Upper lobe of left lung (tissue), 6 donors: ENCODE data around the gene CCSER2. TPM values are rescaled to one million over a fixed set of nuclear protein-coding genes. Genes with fewer than 3 reads are reported as not detected.

Experiments
- ATAC-seq, 2 donors: fragments of 200-7000 bp; cut with Tn5 transposase; one replicate each; pipeline ENCODE4 v1.9.1; 2022; ENCODE audit warnings: mild to moderate bottlenecking in 2 of 2, moderate library complexity in 2 of 2; ENCODE audit not compliant: low FRiP score in 2 of 2
- DNase-seq, 2 donors: peaks; one replicate each; pipeline ENCODE4 v3.0.0-alpha.2; 2019 to 2020
- H3K27ac ChIP-seq, 4 donors: fragments of 200-600 bp; sonication (generic); one replicate each; pipeline ENCODE4 v1.5.1; 2016 to 2019
- H3K27me3 ChIP-seq, 4 donors: fragments of 200-600 bp; sonication (generic); one replicate each; pipeline ENCODE4 v1.5.1; 2017 to 2019
- H3K36me3 ChIP-seq, 4 donors: fragments of 200-600 bp; sonication (generic); one replicate each; pipeline ENCODE4 v1.5.1; 2016 to 2019
- H3K4me1 ChIP-seq, 4 donors: fragments of 200-600 bp; sonication (generic); one replicate each; pipeline ENCODE4 v1.5.1; 2018 to 2019
- H3K4me3 ChIP-seq, 4 donors: fragments of 200-600 bp; sonication (generic); one replicate each; pipeline ENCODE4 v1.5.1; 2017 to 2019; ENCODE audit warnings: mild to moderate bottlenecking in 2 of 4, moderate library complexity in 1 of 4
- H3K9me3 ChIP-seq, 4 donors: fragments of 200-600 bp; sonication (generic); one replicate each; pipeline ENCODE4 v1.5.1; 2018 to 2019
- EP300 ChIP-seq, 4 donors: sonication (generic); formaldehyde crosslinking; IDR thresholded peaks; one replicate each; pipeline ENCODE4 v1.5.1; 2017; ENCODE audit warnings: antibody characterized with exemption in 4 of 4, control low read depth in 2 of 4
- POLR2A ChIP-seq, 4 donors: fragments of 450-650 bp; IDR thresholded peaks; one replicate each; pipeline ENCODE4 v1.5.1; 2016 to 2017; ENCODE audit warnings: antibody characterized with exemption in 4 of 4, mild to moderate bottlenecking in 2 of 4
- POLR2AphosphoS5 ChIP-seq, 2 donors: sonication (generic); formaldehyde crosslinking; IDR thresholded peaks; one replicate each; pipeline ENCODE4 v1.5.1; 2017; ENCODE audit warnings: antibody characterized with exemption in 2 of 2
- WGBS, 2 donors: methylation state at CpG; one replicate each; pipeline ENCODE4 v1.1.5; 2017 to 2018; 5-methylcytosine and 5-hydroxymethylcytosine counted together
- total RNA-seq, 6 donors: library from RNA; depleted of rRNA in 4 of 6; stranded (reverse); fragments of >200 nt in 4 of 6; gene quantifications; one replicate each; pipeline versions ENCODE4 v1.1.0 to v1.2.1, GENCODE V29; 2016 to 2021
- TF ChIP-seq, protein P1 (sequence below), 6 experiments: fragments of 450-650 bp in 4 of 6; fragments of 200-600 bp in 2 of 6; sonication (generic) in 2 of 6; IDR thresholded peaks; one replicate each; pipeline ENCODE4 v1.5.1; 2016 to 2019; ENCODE audit warnings: antibody characterized with exemption in 6 of 6
- donor health status: DM: no; HTN: no; CAD: no; lungs with moderate emphysema.
- donor health status: DM: no; HTN: yes; CAD: no; lungs with severe emphysema.

Gene CCSER2
- total RNA-seq, 6 donors from 2014 or later, result 28.7 to 78.9 (median 52.6) TPM

- H3K27me3 ChIP-seq, result no peaks in the 10 kb centered on the region
- peak overlapping the region; percentile 88 to 99 (median 96) for H3K27ac ChIP-seq
- WGBS, 2 donors, result 71 to 73% methylated on average over 7 of the region's 7 CpGs
- H3K4me3 ChIP-seq, result peak overlapping the region in 3 of 4 donors; percentile 85 to 96 (median 96)
- H3K4me1 ChIP-seq, result peaks cover 21 to 57% (median 27%) of the 10 kb centered on the region in 4 donors
- H3K9me3 ChIP-seq, result no peaks in the 10 kb centered on the region
- no peaks in the 10 kb centered on the region for H3K36me3 ChIP-seq
- no peak for ATAC-seq
- TF ChIP-seq, protein P1, sequence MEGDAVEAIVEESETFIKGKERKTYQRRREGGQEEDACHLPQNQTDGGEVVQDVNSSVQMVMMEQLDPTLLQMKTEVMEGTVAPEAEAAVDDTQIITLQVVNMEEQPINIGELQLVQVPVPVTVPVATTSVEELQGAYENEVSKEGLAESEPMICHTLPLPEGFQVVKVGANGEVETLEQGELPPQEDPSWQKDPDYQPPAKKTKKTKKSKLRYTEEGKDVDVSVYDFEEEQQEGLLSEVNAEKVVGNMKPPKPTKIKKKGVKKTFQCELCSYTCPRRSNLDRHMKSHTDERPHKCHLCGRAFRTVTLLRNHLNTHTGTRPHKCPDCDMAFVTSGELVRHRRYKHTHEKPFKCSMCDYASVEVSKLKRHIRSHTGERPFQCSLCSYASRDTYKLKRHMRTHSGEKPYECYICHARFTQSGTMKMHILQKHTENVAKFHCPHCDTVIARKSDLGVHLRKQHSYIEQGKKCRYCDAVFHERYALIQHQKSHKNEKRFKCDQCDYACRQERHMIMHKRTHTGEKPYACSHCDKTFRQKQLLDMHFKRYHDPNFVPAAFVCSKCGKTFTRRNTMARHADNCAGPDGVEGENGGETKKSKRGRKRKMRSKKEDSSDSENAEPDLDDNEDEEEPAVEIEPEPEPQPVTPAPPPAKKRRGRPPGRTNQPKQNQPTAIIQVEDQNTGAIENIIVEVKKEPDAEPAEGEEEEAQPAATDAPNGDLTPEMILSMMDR (IDR thresholded peaks at IDR 0.05), result no peak
- peak in 1 of 4 donors; percentile 40 for TF ChIP-seq POLR2A (IDR thresholded peaks at IDR 0.05)
- DNase-seq, result no peak
Observed at GRCh38 chr10:84329986-84330651, 1.7 kb downstream of the CCSER2 start.

DNA sequence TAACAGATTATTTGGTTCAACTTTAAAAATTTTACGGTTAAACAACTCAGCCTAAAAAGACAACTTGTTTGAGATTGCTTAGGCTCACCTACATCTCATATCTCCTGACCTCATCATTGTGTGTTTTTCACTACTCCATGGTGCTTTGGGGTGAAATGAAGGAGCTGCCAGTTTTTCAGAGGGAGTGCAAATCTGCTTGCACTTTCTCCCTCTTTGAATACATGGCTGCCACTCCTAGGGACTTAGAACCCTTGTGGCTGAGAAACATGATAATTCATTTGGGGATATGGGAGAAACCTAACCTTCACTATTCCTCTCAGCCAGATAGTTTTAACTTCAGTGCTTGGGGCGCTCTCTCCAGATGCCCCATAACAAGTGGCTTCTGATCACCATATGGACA lies 2.7 kb downstream of the CCSER2 start:
- Histone ChIP-seq H3K27ac (peak overlapping the region in 2 of 4 donors; percentile 44 to 88), H3K9me3 (no peaks in the 10 kb centered on the region), H3K4me3 (no peak overlapping the region), H3K36me3 (no peaks in the 10 kb centered on the region), H3K4me1 (peaks cover 30 to 64% (median 33%) of the 10 kb centered on the region in 4 donors), H3K27me3 (no peaks in the 10 kb centered on the region)
- 96 to 97% methylated on average over 2 of the region's 2 CpGs for WGBS, 2 donors
- TF ChIP-seq EP300 (IDR thresholded peaks at IDR 0.05) (no peak), POLR2A (IDR thresholded peaks at IDR 0.05) (no peak), POLR2AphosphoS5 (IDR thresholded peaks at IDR 0.05) (no peak)
- TF ChIP-seq, protein P1 (IDR thresholded peaks at IDR 0.05), result no peak
- ATAC-seq (no peak), DNase-seq (no peak)

DNA sequence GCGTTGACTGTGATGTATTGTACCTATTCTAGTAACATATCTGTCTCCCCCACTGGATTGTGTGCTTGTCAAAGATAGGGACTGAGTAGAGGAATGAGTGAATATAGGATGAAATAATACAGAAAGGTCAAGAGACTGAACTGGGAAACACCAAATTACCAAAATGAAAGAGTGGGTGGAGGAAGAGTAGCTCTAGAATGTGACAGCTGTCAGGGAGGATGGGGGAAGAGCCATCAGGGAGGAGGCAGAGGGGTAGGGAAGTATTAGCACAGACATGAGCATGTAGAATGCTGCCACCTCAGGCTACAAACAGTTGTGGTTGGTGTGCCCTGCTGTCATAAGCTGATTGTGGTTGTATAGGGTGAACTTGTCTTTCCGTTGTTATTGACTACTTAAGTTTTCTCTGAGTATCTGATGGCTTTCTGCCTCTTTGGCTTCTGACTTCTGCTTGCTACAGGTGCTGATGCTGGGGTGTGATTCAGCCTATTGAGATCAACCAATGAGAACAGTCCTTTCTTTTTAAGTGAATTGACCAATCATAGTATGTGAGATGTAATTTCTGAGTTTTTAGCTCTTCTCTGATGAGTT lies 5.6 kb downstream of the CCSER2 start:
- no peak overlapping the region for H3K4me3 ChIP-seq
- no peaks in the 10 kb centered on the region for H3K27me3 ChIP-seq
- no peaks in the 10 kb centered on the region for H3K36me3 ChIP-seq
- H3K4me1 ChIP-seq, result peaks cover 46 to 85% (median 50%) of the 10 kb centered on the region in 4 donors
- peak in 1 of 2 donors; percentile 67 for ATAC-seq
- 69 to 72% methylated on average over 2 of the region's 2 CpGs for WGBS, 2 donors
- H3K9me3 ChIP-seq, result no peaks in the 10 kb centered on the region
- TF ChIP-seq, protein P1 (IDR thresholded peaks at IDR 0.05), result no peak
- TF ChIP-seq POLR2A (IDR thresholded peaks at IDR 0.05), result peak in 1 of 4 donors; percentile 18
- H3K27ac ChIP-seq, result peak overlapping the region in 1 of 4 donors; percentile 12
- no peak for DNase-seq

- H3K4me3 ChIP-seq, result no peak overlapping the region
- ATAC-seq (no peak), DNase-seq (no peak)
- H3K36me3 ChIP-seq, result no peaks in the 10 kb centered on the region
- H3K9me3 ChIP-seq, result no peaks in the 10 kb centered on the region
- H3K27me3 ChIP-seq, result no peaks in the 10 kb centered on the region
- H3K27ac ChIP-seq, result peak overlapping the region in 2 of 4 donors; percentile 12 to 35
- TF ChIP-seq, protein P1 (IDR thresholded peaks at IDR 0.05), result no peak
- TF ChIP-seq POLR2AphosphoS5 (IDR thresholded peaks at IDR 0.05) (no peak), EP300 (IDR thresholded peaks at IDR 0.05) (no peak), POLR2A (IDR thresholded peaks at IDR 0.05) (no peak)
- 65 to 72% methylated on average over 2 of the region's 2 CpGs for WGBS, 2 donors
- peaks cover 40 to 82% (median 44%) of the 10 kb centered on the region in 4 donors for H3K4me1 ChIP-seq
Observed at GRCh38 chr10:84334811-84335210, 6.4 kb downstream of the CCSER2 start.
